SU-DHL-6 (cell line): Measurements from ENCODE around the gene LRRC7.
"Not testable (repeated sequence)": the region's sequence is repeated elsewhere in the genome, so short reads cannot be mapped to it uniquely, and the experiment has no call there.

ENCODE experiments used
- H2AFZ ChIP-seq: fragments of 200-600 bp; sonication (generic); 2 replicates; pipeline ENCODE4 v1.6.1; 2014; ENCODE audit warnings: low read depth, mild to moderate bottlenecking, moderate library complexity, mixed read lengths, antibody characterized with exemption, low read length; ENCODE audit not compliant: severe bottlenecking
- H3F3A ChIP-seq: fragments of 200-600 bp; shearing (Covaris generic); 2 replicates; pipeline ENCODE4 v1.6.0; 2016; ENCODE audit warnings: antibody characterized with exemption, mild to moderate bottlenecking; ENCODE audit not compliant: insufficient read depth
- H3K27ac ChIP-seq: fragments of 200-600 bp; sonication (generic); 2 replicates; pipeline ENCODE4 v1.5.1; 2016; ENCODE audit warnings: low read depth, mild to moderate bottlenecking, low read length, moderate library complexity, mixed read lengths
- H3K27me3 ChIP-seq: fragments of 200-600 bp; sonication (generic), shearing (Covaris generic); 2 replicates; pipeline ENCODE4 v1.6.0; 2014; ENCODE audit warnings: mild to moderate bottlenecking, low read length
- H3K36me3 ChIP-seq: fragments of 200-600 bp; sonication (generic); 2 replicates; pipeline ENCODE4 v1.6.1; 2014; ENCODE audit warnings: mild to moderate bottlenecking, low read length, mixed read lengths
- H3K4me2 ChIP-seq: fragments of 300-600, 200-600 bp; shearing (Covaris generic), sonication (generic); 2 replicates; pipeline ENCODE4 v1.6.0; 2014; ENCODE audit warnings: low read length, low read depth, mild to moderate bottlenecking; ENCODE audit not compliant: poor library complexity, severe bottlenecking
- H3K4me3 ChIP-seq: fragments of 200-600 bp; sonication (generic); 2 replicates; pipeline ENCODE4 v1.5.1; 2014; ENCODE audit warnings: antibody characterized with exemption, low read length, mild to moderate bottlenecking, mixed read lengths; ENCODE audit not compliant: insufficient read depth, poor library complexity, severe bottlenecking
- H3K79me2 ChIP-seq: fragments of 200-600 bp; sonication (generic); 2 replicates; pipeline ENCODE4 v1.6.1; 2014; ENCODE audit warnings: mild to moderate bottlenecking, low read length, moderate library complexity; ENCODE audit not compliant: insufficient read depth
- H3K9ac ChIP-seq: fragments of 200-600 bp; sonication (generic); 2 replicates; pipeline ENCODE4 v1.7.0; 2014; ENCODE audit warnings: mild to moderate bottlenecking, low read length
- H3K9me2 ChIP-seq: fragments of 200-600 bp; sonication (generic); replicated peaks from 2 replicates; pipeline ENCODE4 v1.6.1; 2014; ENCODE audit warnings: low read length; ENCODE audit not compliant: insufficient read depth
- H3K9me3 ChIP-seq: fragments of 200-600 bp; sonication (generic); 2 replicates; pipeline ENCODE4 v1.6.1; 2014; ENCODE audit warnings: low read length, mixed read lengths; ENCODE audit not compliant: insufficient read depth
- H4K20me1 ChIP-seq: fragments of 200-600 bp; sonication (generic); 2 replicates; pipeline ENCODE4 v1.6.1; 2014; ENCODE audit warnings: low read depth, mild to moderate bottlenecking, antibody characterized with exemption, low read length, moderate library complexity, mixed read lengths
- EZH2phosphoT487 ChIP-seq: fragments of 200-600 bp; sonication (generic), shearing (Covaris generic); conservative IDR thresholded peaks from 2 replicates; pipeline ENCODE4 v1.6.1; 2018; ENCODE audit warnings: mild to moderate bottlenecking, antibody characterized with exemption, low read length, moderate library complexity, mixed read lengths
- TF ChIP-seq, protein P1 (sequence below): fragments of 200-600 bp; sonication (generic); IDR thresholded peaks from one replicate; pipeline ENCODE4 v1.5.1; 2017; ENCODE audit warnings: antibody characterized with exemption, mild to moderate bottlenecking, low read length, moderate library complexity; ENCODE audit not compliant: insufficient read depth, poor library complexity, severe bottlenecking

Gene LRRC7

DNA sequence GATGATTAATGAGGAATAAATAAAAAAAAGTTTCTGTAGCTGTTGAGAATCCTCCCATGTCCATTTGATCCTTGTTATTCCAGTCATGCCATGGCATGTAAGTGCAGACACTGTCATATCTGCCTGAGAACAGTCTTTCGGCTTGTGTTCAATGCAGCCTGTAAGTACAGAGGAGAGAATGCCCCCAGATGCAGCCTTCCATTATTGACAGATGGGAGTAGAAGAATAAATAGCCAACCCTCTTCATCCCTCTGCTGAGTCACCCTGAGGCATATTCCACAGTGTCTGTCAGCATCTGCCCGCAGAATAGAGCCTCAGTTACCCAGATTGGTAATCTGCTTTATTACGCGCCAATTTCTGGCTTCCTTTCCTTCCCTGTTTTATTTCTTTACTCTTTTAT, 139.4 kb downstream of the LRRC7 start:
- no peaks in the 10 kb centered on the region for H3K9me2 ChIP-seq
- no peak overlapping the region for H3K4me3 ChIP-seq
- H3K36me3 ChIP-seq = no peaks in the 10 kb centered on the region
- no peak overlapping the region for H2AFZ ChIP-seq
- H3K79me2 ChIP-seq = no peaks in the 10 kb centered on the region
- no peaks in the 10 kb centered on the region for H3K27me3 ChIP-seq
- no peak overlapping the region for H3K4me2 ChIP-seq
- H3K9me3 ChIP-seq = no peaks in the 10 kb centered on the region
- TF ChIP-seq, protein P1, sequence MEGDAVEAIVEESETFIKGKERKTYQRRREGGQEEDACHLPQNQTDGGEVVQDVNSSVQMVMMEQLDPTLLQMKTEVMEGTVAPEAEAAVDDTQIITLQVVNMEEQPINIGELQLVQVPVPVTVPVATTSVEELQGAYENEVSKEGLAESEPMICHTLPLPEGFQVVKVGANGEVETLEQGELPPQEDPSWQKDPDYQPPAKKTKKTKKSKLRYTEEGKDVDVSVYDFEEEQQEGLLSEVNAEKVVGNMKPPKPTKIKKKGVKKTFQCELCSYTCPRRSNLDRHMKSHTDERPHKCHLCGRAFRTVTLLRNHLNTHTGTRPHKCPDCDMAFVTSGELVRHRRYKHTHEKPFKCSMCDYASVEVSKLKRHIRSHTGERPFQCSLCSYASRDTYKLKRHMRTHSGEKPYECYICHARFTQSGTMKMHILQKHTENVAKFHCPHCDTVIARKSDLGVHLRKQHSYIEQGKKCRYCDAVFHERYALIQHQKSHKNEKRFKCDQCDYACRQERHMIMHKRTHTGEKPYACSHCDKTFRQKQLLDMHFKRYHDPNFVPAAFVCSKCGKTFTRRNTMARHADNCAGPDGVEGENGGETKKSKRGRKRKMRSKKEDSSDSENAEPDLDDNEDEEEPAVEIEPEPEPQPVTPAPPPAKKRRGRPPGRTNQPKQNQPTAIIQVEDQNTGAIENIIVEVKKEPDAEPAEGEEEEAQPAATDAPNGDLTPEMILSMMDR = no peak
- TF ChIP-seq EZH2phosphoT487 = no peak
- no peaks in the 10 kb centered on the region for H4K20me1 ChIP-seq
- no peak overlapping the region for H3K27ac ChIP-seq
- no peaks in the 10 kb centered on the region for H3F3A ChIP-seq
- H3K9ac ChIP-seq = no peak overlapping the region

DNA sequence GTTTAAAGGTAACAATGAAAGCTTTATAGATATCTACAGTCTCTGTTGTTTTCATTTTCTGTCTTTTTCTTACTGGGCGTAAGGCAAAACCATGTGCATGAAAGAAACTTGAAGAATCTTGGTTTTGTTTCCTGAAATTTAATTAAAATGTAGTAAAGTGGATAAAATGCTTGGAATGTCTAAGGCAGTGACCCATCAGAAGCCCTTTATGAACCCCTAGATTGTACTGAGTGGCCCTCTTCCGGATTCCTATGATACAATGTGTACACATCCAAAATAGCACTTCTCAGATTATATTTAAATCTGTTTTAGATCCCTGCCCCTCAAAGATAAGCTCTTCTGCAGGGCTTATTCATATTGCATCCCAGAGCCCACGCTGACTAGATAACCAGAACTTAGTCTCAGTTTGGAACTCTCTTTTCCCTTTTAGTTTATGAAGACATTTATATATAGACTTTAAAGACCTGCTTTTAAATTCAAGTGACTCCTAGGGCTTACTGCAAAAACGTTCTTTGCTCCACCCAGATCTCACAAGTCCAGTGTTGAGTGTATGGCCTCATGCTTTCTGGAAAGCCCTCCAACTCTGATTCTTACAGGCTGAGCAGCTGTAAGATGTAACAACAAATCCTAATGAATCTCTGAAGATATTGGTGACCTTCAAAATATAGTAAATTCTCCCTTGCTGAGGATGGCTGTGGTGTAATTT, 142.9 kb downstream of the LRRC7 start:
- H3K9me3 ChIP-seq = no peaks in the 10 kb centered on the region
- no peaks in the 10 kb centered on the region for H3F3A ChIP-seq
- TF ChIP-seq, protein P1 = no peak
- no peak for TF ChIP-seq EZH2phosphoT487
- H3K79me2 ChIP-seq = no peaks in the 10 kb centered on the region
- H3K9me2 ChIP-seq = no peaks in the 10 kb centered on the region
- no peaks in the 10 kb centered on the region for H4K20me1 ChIP-seq
- H3K4me2 ChIP-seq = no peak overlapping the region
- H3K27me3 ChIP-seq = no peaks in the 10 kb centered on the region
- H3K4me3 ChIP-seq = no peak overlapping the region
- no peaks in the 10 kb centered on the region for H3K36me3 ChIP-seq
- H2AFZ ChIP-seq = no peak overlapping the region
- H3K27ac ChIP-seq = no peak overlapping the region
- H3K9ac ChIP-seq = no peak overlapping the region

DNA sequence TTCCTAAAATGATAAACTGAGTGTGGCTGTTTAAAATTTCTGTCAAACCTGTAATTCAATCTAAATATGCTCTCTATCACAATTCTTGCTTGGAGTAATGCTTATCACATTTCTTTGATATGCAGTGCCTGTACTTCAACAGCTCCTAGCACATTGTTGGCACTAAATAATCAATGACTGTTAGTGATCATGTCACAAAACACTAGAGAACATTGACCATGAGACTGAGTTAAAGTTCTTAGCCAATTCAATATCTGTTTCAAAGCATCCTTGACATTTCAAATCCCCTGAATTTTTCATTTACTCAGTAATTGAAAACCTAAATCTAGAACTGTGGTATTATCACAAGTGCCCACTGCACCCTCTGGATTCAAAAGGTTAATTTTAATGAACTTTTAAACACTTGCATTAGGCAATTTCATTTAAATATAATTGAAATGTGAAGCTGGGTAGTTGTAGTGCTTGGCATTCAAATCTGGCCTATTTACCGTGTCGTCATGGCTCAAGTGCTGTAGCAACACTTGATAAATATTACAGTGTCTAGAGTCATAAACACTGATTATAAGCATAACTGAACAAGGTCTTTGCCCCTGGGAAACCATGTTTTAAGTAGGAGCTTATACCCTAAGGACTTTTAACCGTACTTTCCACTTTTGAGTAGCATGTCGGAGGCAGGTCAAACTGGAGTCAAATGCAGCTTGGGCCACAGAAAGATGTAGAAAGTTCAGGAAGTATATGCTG, 143.6 kb downstream of the LRRC7 start:
- no peak overlapping the region for H3K9ac ChIP-seq
- no peaks in the 10 kb centered on the region for H3F3A ChIP-seq
- no peak overlapping the region for H3K4me2 ChIP-seq
- H3K79me2 ChIP-seq = no peaks in the 10 kb centered on the region
- no peaks in the 10 kb centered on the region for H3K36me3 ChIP-seq
- H2AFZ ChIP-seq = no peak overlapping the region
- no peaks in the 10 kb centered on the region for H4K20me1 ChIP-seq
- H3K4me3 ChIP-seq = no peak overlapping the region
- H3K9me2 ChIP-seq = no peaks in the 10 kb centered on the region
- TF ChIP-seq, protein P1 = no peak
- no peak for TF ChIP-seq EZH2phosphoT487
- no peaks in the 10 kb centered on the region for H3K9me3 ChIP-seq
- no peaks in the 10 kb centered on the region for H3K27me3 ChIP-seq
- H3K27ac ChIP-seq = no peak overlapping the region

DNA sequence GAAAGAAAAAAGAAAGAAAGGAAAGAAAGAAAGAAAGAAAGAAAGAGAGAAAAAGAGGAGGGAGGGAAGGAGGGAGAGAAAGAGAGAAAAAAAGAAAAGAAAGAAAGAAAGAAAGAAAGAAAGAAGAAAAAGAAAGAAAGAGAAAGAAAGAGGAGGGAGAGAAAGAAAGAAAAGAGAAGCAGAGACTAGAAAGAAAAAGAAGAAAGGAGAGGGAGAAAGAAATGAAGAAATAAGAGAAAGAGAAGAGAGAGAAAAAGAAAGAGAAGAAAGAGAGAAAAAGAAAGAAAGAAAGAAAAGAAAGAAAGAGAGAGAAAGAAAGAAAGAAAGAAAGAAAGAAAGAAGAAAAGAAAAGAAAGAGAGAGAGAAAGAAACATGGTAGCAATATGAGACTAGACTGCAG, 150.1 kb downstream of the LRRC7 start:
- H3F3A ChIP-seq, H3K79me2 ChIP-seq, H3K9me3 ChIP-seq, H3K36me3 ChIP-seq, H3K4me2 ChIP-seq, H3K4me3 ChIP-seq, H2AFZ ChIP-seq, H3K27me3 ChIP-seq, H3K9me2 ChIP-seq, H3K27ac ChIP-seq, H3K9ac ChIP-seq, H4K20me1 ChIP-seq: not testable (repeated sequence)
